ENCODE measurements around the gene TPK1.
"Not testable (repeated sequence)": the region's sequence is repeated elsewhere in the genome, so short reads cannot be mapped to it uniquely, and the experiment has no call there.

The TPK1 gene

GRCh38 chr7:144818511-144818910, 17.3 kb downstream of the TPK1 start:
- TF ChIP-seq, protein P1, sequence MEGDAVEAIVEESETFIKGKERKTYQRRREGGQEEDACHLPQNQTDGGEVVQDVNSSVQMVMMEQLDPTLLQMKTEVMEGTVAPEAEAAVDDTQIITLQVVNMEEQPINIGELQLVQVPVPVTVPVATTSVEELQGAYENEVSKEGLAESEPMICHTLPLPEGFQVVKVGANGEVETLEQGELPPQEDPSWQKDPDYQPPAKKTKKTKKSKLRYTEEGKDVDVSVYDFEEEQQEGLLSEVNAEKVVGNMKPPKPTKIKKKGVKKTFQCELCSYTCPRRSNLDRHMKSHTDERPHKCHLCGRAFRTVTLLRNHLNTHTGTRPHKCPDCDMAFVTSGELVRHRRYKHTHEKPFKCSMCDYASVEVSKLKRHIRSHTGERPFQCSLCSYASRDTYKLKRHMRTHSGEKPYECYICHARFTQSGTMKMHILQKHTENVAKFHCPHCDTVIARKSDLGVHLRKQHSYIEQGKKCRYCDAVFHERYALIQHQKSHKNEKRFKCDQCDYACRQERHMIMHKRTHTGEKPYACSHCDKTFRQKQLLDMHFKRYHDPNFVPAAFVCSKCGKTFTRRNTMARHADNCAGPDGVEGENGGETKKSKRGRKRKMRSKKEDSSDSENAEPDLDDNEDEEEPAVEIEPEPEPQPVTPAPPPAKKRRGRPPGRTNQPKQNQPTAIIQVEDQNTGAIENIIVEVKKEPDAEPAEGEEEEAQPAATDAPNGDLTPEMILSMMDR (IDR thresholded peaks at IDR 0.05; ENCODE audit: control insufficient read depth, extremely low read depth, insufficient read depth), result no peak
- no peak for DNase-seq (ENCODE audit: low read depth)
- no peak overlapping the region for H3K4me3 ChIP-seq (ENCODE audit: low read depth, low read length)

DNA sequence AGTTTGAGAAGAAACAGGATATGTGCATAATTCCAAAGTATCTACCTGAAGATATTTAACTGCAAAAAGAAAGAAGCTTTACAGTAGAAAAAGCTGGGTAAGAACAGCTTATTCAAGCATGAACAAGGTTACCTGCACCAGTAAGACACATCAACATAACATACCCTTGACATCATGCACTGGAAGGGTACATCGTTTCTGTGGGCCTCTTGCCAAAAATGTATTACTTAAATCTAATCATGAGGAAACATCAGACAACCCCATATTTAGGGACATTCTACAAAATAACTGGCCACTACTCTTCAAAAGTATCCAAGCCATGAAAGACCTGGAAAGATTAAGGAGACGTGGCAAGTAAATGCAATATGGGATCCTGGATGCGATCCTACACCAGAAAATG, 18.9 kb downstream of the TPK1 start:
- TF ChIP-seq, protein P1 (IDR thresholded peaks at IDR 0.05; ENCODE audit: control insufficient read depth, extremely low read depth, insufficient read depth), result no peak
- no peak overlapping the region for H3K4me3 ChIP-seq (ENCODE audit: low read depth, low read length)
- no peak for DNase-seq (ENCODE audit: low read depth)

DNA sequence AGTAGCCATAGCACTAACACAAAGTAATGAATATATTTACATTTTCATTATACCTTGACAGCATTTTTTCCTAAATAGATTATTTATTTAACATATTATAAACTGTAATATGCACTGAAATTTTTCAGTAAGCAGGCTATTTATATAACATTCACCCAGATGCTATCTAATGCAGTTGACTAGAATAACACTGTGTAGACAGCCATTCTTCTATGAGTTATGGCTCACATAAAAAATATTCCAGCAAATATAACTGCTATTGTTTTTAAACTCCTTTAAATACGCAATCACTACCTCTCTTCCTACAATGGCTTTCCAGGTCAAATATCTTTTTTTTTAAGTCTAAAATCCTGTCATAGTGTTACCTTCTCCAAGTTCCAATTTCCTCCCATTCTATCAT, 21.6 kb downstream of the TPK1 start:
- DNase-seq (ENCODE audit: low read depth), result no peak
- TF ChIP-seq, protein P1 (IDR thresholded peaks at IDR 0.05; ENCODE audit: control insufficient read depth, extremely low read depth, insufficient read depth), result no peak
- H3K4me3 ChIP-seq (ENCODE audit: low read depth, low read length), result no peak overlapping the region

DNA sequence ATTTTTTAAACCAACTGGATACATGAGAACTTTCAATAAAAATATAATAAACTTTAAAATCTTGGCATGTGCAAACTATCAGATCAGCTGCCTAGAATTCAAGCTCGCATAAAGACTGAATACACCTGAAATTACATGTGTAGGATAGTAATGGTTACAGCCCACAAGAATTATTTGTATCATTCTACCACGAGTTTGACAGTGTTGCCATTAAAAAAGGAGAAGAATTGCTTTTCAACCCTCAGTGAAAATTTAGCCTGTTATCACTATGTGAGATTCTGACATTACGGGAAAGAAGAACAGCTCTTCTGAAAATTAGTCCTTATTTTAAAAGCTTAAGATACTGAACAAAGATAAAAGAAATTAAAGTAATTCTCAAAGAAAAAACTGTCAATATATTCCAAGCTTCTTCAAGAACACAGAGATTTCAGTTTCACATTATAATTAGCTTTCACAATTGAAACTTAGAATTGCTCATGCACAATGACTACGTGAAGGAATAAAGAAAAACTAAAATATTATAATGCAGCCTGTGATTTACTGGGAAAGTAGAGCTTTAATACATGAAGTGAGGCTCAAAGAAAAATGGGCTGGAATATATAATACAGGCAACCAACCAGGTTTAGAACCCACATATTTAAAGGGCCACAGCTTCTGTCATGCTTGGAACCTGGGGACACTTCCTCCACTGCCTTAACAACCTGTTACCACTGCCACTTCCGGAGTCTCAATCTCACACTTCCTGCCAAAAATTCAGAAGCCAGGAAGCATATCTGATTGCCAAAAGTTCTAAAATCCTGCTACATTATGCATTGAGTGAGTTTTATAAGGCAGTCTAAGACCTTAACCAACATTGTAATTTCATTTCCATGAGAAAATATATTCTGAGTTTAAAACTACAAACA, 23.2 kb downstream of the TPK1 start:
- no peak for DNase-seq (ENCODE audit: low read depth)
- TF ChIP-seq, protein P1 (IDR thresholded peaks at IDR 0.05; ENCODE audit: control insufficient read depth, extremely low read depth, insufficient read depth), result no peak
- no peak overlapping the region for H3K4me3 ChIP-seq (ENCODE audit: low read depth, low read length)

DNA sequence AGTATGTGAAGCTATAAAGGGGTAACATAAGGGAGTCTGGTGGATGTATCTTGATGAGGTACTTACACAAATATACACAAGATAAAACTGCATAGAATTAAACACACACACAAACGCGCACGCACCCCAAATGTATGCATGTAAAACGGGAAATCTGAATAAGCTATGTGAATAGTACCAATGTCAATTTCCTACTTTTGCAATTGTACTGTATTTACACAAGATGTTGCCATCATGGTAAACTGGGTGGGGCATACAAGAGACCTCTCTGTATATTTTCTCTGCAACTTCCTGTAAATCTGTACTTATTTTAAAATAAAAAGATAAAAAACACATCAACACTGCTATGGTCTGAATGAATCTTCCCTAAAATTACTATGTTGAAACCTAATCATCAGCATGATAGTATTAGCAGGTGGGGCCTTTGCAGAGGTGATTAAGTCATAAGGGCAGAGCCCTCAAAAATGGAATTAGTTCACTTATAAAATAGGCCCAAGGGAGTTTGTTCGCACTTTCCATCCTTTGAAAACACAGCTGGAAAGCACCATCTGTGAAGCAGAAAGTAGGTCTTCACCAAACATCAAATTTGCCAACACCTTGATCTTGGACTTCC, 30.1 kb downstream of the TPK1 start:
- DNase-seq (ENCODE audit: low read depth), result no peak
- no peak overlapping the region for H3K4me3 ChIP-seq (ENCODE audit: low read depth, low read length)
- TF ChIP-seq, protein P1 (IDR thresholded peaks at IDR 0.05; ENCODE audit: control insufficient read depth, extremely low read depth, insufficient read depth), result no peak

DNA sequence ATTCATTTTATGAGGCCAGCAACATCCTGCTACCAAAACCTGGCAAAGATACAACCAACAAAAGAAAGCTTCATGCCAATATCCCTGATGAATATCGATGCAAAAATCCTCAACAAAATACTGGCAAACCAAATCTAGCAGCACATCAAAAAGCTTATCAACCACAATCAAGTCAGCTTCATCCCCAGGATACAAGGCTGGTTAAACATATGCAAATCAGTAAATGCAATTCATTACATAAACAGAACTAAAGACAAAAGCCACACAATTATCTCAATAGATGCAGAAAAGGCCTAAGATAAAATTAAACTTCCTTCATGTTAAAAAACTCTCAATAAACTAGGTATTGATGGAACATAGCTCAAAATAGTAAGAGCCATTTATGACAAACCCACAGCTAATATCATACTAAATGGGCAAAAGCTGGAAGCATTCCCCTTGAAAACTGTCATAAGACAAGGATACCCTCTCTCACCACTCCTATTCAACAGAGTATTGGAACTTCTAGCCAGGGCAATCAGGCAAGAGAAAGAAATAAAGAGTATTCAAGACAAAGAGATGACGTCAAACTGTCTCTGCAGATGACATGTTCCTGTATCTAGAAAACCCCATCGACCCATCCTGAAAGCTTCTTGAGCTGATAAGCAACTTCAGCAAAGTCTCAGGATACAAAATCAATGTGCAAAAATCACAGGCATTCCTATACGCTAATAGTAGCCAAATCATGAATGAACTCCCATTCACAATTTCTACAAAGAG, 35.0 kb downstream of the TPK1 start:
- DNase-seq (ENCODE audit: low read depth); H3K4me3 ChIP-seq (ENCODE audit: low read depth, low read length): not testable (repeated sequence)

- no peak overlapping the region for H3K4me3 ChIP-seq (ENCODE audit: low read depth, low read length)
- no peak for DNase-seq (ENCODE audit: low read depth)
- TF ChIP-seq, protein P1 (IDR thresholded peaks at IDR 0.05; ENCODE audit: control insufficient read depth, extremely low read depth, insufficient read depth), result no peak
Measured at GRCh38 chr7:144796919-144797318, 38.9 kb downstream of the TPK1 start.
